ENCODE data around the gene ZDHHC18. TPM values are rescaled to one million over a fixed set of nuclear protein-coding genes. Genes with fewer than 3 reads are reported as not detected.

Gene ZDHHC18, protein sequence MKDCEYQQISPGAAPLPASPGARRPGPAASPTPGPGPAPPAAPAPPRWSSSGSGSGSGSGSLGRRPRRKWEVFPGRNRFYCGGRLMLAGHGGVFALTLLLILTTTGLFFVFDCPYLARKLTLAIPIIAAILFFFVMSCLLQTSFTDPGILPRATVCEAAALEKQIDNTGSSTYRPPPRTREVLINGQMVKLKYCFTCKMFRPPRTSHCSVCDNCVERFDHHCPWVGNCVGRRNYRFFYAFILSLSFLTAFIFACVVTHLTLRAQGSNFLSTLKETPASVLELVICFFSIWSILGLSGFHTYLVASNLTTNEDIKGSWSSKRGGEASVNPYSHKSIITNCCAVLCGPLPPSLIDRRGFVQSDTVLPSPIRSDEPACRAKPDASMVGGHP
- 17.4 and 23.5 TPM in 2 replicates for total RNA-seq (2014; rRNA removed; shearing (Covaris generic); ENCODE audit: low replicate concordance)

DNA sequence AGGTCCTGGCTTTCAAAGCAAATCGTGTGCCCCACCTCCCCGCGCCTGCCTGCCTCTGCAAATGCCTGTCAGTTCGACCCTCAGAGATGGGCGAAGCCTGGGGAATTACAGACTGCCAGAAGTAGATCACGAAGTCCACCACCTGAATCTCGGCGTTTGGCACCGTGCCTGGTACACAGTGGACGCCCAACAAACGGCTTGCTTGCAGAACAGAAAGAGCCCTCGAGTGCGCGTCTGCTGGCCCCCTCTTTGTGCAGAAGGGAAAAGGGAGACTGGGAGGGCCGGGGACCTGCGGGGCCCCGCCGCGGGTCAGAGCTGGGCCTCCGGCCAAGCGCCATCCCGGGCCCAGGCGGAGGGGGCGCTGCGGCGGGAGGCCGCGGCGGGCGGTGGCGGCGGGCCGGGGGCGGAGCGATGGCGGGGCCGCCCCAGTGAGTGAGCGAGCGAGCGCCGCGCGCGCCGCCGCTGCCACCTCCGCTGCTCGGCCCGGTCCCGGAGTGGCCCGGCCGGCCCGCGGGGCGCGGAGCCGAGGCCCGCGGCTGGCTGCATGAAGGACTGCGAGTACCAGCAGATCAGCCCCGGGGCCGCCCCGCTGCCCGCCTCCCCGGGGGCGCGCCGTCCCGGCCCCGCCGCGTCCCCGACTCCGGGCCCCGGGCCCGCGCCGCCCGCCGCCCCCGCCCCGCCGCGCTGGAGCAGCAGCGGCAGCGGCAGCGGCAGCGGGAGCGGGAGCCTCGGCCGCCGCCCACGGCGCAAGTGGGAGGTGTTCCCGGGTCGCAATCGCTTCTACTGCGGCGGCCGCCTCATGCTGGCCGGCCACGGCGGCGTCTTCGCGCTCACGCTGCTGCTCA lies at the start of gene ZDHHC18:
Gene ZDHHC18, plus strand, starts transcription at position 428 of the 845 bp plus-strand sequence. Its CDS starts 117 bp downstream, at position 545.
- in situ Hi-C loops (cut with HindIII; ENCODE audit: low pct_unique_long_range_greater_than_20kb, low sequenced_read_pairs) = no loop called here
- DNase-seq (ENCODE audit: low read depth) = peak; percentile 56

DNA sequence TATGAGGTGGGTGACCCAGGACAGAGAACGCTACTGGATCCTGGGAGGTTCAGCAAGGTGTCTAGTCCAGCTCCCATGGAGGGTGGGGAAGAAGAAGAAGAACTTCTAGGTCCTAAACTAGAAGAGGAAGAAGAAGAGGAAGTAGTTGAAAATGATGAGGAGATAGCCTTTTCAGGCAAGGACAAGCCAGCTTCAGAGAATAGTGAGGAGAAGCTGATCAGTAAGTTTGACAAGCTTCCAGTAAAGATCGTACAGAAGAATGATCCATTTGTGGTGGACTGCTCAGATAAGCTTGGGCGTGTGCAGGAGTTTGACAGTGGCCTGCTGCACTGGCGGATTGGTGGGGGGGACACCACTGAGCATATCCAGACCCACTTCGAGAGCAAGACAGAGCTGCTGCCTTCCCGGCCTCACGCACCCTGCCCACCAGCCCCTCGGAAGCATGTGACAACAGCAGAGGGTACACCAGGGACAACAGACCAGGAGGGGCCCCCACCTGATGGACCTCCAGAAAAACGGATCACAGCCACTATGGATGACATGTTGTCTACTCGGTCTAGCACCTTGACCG lies 47.3 kb upstream of the ZDHHC18 start:
- no peak for DNase-seq (ENCODE audit: low read depth)
- in situ Hi-C loops (cut with HindIII; ENCODE audit: low pct_unique_long_range_greater_than_20kb, low sequenced_read_pairs) = no loop called here

DNA sequence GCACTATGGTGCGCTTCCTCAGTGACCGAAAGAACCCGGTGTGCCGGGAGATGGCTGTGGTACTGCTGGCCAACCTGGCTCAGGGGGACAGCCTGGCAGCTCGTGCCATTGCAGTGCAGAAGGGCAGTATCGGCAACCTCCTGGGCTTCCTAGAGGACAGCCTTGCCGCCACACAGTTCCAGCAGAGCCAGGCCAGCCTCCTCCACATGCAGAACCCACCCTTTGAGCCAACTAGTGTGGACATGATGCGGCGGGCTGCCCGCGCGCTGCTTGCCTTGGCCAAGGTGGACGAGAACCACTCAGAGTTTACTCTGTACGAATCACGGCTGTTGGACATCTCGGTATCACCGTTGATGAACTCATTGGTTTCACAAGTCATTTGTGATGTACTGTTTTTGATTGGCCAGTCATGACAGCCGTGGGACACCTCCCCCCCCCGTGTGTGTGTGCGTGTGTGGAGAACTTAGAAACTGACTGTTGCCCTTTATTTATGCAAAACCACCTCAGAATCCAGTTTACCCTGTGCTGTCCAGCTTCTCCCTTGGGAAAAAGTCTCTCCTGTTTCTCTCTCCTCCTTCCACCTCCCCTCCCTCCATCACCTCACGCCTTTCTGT lies 46.0 kb upstream of the ZDHHC18 start:
- in situ Hi-C loops (cut with HindIII; ENCODE audit: low pct_unique_long_range_greater_than_20kb, low sequenced_read_pairs) = no loop called here

DNA sequence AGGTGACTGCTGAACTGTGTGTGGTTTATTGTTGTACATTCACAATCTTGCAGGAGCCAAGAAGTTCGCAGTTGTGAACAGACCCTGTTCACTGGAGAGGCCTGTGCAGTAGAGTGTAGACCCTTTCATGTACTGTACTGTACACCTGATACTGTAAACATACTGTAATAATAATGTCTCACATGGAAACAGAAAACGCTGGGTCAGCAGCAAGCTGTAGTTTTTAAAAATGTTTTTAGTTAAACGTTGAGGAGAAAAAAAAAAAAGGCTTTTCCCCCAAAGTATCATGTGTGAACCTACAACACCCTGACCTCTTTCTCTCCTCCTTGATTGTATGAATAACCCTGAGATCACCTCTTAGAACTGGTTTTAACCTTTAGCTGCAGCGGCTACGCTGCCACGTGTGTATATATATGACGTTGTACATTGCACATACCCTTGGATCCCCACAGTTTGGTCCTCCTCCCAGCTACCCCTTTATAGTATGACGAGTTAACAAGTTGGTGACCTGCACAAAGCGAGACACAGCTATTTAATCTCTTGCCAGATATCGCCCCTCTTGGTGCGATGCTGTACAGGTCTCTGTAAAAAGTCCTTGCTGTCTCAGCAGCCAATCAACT lies 45.2 kb upstream of the ZDHHC18 start:
- no peak for DNase-seq (ENCODE audit: low read depth)
- in situ Hi-C loops (cut with HindIII; ENCODE audit: low pct_unique_long_range_greater_than_20kb, low sequenced_read_pairs) = no loop called here

More for the DNA sequence above, 46.0 kb upstream of the ZDHHC18 start:
- DNase-seq (ENCODE audit: low read depth) = no peak

DNA sequence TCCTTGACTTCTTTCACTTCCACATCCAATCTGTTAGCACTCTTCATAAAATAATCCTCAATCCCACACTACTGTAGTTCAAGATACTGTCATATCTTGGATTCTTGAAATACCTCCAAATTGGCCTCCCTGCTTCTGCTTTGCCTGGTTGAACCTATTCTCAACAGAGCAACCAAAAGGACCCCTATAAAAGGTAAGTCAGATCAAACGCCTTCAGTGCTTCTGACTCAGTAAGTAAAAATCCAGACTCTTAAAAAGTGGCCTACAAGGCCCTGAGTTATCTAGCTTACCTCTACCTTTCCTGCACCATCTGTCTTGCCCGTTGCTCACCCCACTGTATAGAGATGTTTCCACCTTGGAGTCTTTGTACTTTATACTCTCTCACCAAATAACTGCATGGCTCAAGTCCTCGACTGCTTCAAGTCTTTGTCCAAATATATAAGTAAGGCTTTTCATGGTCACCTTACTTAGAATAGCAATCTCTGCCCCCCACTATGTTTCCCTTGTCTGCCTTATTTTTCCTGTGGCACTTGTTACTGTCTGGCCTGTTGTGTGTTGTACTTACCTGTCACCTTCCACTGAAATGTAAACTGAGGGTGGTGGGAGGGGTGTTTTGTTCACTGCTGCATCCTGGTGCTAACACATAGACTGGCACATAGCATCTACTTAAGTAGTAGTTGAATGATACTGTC lies 43.8 kb upstream of the ZDHHC18 start:
- no peak for DNase-seq (ENCODE audit: low read depth)

DNA sequence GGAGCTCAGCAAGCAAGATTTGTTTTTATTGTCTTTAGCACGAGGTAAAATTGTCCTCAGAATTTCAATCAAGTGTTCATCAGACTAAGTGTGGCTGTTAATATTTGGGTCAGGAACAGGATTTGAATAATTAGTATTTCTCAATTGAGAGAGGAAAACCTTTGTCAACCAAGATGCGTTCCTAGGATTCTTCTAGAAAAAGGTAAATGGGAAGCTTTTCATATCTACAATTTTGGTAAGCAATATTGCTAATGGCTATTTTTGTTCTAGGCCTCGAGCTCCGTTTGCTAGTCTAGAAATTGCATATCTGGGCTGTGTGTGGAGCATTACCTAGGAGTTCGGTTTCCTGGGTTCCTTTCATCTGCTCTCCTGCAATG lies 42.9 kb upstream of the ZDHHC18 start:
- DNase-seq (ENCODE audit: low read depth) = no peak
- in situ Hi-C loops (cut with HindIII; ENCODE audit: low pct_unique_long_range_greater_than_20kb, low sequenced_read_pairs) = no loop called here

More for the DNA sequence above, 43.8 kb upstream of the ZDHHC18 start:
- in situ Hi-C loops (cut with HindIII; ENCODE audit: low pct_unique_long_range_greater_than_20kb, low sequenced_read_pairs) = no loop called here

DNA sequence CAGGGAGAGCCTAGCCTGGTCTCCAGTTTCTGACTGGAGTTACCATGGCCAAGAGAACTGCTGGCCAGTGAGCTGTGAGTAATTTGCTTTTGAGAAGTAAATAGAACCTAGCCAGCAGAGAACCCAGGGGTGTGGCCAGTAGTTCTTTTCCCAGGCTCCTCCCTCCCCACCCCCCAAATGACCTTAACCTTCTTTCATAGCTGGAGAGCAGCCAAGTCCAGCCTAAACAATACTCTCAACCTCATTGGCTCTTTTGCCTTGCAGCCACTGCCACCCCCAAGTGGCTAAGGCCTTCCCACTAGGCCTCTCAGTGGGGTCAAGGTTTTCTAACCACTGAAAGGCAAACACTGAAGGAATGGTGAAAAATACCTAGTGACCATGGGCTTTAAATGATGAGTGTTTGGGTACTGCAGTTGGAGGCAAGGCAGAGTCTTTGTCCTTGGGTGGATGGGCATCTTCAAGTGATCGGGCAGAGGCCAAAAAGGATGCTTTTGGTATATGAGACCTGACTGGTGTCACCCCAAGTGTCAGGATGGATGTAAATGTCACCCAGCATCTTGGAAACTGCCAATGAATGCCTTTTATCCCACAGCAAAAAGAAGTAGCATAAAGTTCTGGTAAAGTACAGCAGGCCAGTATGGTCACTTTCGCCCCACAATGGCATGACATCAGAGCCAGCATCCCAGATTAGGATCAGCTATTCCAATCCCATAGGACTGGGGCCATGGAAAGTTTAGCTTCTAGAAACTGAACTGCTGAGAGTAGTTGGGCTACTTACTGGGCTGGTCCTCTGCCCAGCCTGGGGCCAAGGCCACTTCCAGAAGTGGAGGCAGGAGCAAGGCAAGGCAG lies 42.2 kb upstream of the ZDHHC18 start:
- in situ Hi-C loops (cut with HindIII; ENCODE audit: low pct_unique_long_range_greater_than_20kb, low sequenced_read_pairs) = no loop called here
- peak; percentile 91 for DNase-seq (ENCODE audit: low read depth)

DNA sequence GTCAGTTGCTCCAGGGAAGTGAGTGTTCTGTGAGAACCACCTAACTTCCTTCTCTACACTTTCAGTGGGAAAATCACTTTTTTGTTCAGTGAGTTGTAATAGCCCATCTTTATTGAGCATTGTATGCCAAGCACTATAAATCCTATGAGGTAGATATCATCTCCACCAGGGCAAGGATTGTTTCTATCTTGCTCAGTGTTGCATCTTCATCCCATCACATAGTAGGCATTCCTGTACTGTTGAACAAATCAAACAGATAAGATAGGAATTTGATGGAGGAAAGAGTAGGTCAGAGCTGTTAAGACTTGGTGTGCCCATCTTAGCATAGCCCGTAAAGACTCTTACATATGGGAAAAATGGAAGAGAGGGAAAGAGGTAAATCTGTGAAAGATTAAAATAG lies 41.6 kb upstream of the ZDHHC18 start:
- in situ Hi-C loops (cut with HindIII; ENCODE audit: low pct_unique_long_range_greater_than_20kb, low sequenced_read_pairs) = no loop called here
- DNase-seq (ENCODE audit: low read depth) = no peak

DNA sequence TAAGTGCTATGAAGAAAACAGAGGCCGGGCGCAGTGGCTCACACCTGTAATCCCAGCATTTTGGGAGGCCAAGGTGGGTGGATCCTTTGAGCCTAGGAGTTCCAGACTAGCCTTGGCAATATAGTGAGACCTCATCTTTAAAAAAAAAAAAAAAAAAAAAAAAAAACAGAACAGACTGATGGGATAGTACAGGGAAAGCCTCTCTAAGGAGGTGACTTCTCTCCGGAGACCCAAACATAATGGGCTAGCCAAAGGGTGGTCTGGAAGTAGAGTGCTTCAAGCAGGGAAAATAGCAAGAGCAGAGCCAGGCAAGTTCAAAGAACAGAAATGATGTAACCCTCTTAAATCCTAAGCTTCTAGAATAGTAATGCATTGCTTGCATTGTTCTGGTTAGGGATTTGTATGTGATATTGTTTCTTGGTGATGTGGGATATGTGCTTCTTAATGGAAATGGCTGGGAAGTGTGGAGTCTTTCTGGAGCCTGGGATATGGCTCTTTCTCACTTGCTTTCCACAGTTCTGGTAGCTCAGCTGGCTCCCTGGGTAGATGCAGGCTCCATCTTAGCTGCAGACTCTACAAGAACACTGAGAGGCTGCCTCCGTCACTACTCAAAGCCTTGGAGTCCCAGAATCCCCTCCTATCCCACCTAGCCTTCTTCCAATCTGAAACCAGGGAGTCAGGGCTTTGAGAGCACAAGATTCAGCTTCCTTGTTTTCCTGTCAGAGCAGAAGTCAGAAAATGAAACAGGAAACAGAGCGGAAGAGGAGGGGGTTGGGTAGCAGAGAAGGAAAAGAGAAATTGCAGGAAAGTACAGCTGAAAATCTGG lies 40.7 kb upstream of the ZDHHC18 start:
- in situ Hi-C loops (cut with HindIII; ENCODE audit: low pct_unique_long_range_greater_than_20kb, low sequenced_read_pairs) = no loop called here
- no peak for DNase-seq (ENCODE audit: low read depth)

DNA sequence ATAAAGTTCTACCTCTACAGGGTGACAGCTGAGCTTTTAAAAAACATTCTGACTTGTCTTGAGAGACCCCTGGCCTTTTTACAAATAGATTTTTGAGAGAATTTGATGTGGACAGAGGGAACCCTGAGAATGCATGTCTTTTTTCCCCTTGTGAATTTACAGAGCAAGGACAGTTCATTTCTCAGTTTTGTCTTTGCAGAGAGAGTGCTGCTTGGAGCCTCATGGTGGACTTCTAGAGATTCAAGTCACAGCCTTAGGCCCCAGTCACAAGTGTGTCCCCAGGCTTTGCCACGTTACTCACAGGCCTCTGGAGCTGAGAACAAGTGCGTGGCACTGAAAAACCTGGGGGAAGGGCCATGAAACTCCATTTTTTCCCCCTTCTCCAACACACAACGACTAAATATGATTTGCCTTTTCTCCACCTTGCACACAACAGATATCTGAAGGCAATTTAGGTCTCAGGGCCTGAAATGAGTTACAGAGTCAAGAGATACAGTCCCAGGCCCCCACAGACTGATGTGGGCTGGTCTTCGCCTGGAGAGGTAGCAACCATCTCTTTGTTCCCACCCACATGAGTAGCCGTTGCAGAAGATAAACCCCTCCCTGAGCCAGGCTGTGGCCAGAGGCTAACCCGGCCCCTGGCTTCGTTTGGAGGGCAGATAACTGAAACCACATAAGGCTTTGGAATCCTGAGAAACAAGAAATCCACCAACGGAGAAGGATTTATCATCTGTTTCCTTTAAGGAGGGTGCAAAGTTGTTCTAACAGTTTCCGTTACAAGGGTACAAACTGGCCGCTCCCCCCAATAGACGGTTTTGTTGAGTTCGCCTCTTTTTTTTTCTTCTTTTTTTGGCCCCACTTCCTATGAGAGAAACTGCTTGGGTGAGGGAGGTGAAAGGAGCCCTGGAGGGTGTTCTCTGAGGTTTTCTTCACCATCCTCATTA lies 39.8 kb upstream of the ZDHHC18 start:
- DNase-seq (ENCODE audit: low read depth) = peak; percentile 51
- in situ Hi-C loops (cut with HindIII; ENCODE audit: low pct_unique_long_range_greater_than_20kb, low sequenced_read_pairs) = no loop called here

DNA sequence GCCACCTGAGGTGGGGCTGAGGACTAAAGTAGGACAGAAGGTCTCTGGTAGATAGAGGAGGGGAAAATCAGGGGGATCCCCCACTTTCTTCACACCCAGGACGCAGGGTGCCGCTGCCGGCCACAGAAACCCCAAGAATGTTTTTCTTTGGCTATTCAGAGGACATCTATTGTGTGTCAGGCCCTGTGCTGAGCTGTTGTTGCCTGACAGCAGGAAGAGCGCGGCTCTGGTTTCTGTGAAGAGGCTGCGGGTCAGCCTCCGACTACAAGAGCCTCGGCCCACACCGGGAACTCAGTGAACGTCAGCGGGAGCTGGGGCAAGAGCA lies 39.1 kb upstream of the ZDHHC18 start:
- in situ Hi-C loops (cut with HindIII; ENCODE audit: low pct_unique_long_range_greater_than_20kb, low sequenced_read_pairs) = no loop called here
- DNase-seq (ENCODE audit: low read depth) = no peak

DNA sequence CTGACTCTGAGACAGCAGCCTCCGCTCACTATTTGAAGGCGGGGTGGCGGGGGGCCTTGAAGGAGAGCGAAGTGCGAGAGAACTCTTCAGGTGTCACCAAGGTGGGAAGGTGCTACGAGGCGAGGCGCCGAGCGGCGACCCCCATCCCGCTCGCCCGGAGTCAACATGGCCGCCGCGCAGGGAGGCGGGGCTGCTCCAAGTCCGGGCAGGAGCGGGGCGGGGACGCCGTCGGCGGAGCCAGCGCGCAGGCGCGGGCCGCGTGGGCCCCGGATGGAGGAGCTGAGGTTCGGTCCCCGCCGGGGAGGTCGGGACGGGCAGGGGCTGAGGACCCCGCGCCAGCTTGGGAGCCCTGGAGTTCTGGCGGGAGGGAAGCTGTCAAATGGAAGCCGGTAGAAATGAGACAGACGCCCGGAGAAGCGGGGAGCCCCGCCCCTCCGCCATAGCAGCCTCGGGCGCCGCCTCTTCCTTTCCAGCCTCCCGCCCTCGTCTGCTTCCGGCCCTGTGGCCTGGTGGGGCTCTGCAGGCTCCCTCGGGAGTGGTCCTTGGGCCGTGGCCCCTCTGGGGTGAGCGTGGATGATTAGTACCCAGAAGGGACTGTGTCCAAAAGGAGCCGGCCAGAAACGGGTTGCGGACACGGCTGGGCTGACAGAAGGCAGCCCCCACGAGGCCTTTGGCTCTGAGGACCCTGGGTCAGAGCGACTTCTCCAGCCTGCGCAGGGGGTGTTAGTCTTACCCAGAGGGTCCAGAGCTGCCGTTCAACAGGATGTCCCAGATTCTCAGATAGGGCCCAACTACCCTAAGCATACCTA lies 38.6 kb upstream of the ZDHHC18 start, which contains the start of gene PIGV:
Gene PIGV, plus strand, starts transcription at position 245 of the 809 bp plus-strand sequence. CDS start 2,866 bp downstream, outside the sequence.
- DNase-seq (ENCODE audit: low read depth) = peak; percentile 88
- in situ Hi-C loops (cut with HindIII; ENCODE audit: low pct_unique_long_range_greater_than_20kb, low sequenced_read_pairs) = no loop called here

DNA sequence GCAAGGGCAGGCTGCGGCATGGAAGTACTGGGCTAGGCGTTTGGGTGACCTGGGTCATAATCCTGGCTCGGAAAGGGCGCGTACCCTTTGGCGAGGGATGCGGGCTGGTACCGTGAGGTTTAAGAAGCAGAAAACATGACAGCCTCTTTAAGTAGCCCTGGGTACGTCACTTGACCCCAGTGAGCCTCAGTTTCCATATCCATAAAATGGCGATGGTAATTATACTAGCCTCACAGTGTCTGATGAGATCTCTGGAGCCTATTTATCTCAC lies 38.0 kb upstream of the ZDHHC18 start:
- in situ Hi-C loops (cut with HindIII; ENCODE audit: low pct_unique_long_range_greater_than_20kb, low sequenced_read_pairs) = no loop called here
- DNase-seq (ENCODE audit: low read depth) = no peak

DNA sequence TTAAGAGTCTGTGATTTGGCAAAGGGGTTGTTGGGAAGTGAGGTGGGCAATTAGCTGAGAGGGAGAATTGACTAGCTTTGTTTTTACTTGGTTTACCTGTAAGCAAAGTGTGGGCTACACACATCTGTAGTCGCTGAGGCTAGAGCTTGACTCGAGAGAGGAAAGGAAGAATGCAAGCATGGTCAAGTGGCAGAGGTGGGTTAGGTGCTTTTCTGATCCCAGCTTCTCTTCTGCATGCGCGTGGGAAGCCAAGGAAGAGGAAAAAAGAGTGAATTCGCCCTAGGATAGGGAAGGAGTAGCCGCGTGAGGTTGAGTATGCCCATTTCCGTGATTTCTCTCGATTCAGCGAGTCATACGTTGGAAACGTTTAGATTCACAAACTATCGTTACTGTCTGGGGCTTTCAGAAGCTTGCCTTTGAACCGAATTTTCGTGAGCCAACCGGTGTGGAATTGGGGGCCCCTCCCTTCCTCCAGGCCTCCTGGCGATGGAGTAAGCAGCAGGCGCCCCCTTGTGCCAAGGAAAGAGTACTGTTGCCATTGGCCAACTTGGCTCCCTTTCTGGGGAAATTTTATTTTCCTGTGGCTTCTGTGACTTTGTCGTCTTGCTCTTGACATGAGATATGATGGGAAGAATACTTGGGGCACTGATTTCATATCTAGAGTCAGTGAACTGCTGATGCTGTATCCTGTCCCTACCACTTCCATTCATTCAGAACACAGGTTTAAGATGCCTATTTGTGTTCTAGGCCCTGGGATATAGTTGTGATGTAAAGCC lies 37.5 kb upstream of the ZDHHC18 start:
- in situ Hi-C loops (cut with HindIII; ENCODE audit: low pct_unique_long_range_greater_than_20kb, low sequenced_read_pairs) = no loop called here
- peak; percentile 76 for DNase-seq (ENCODE audit: low read depth)

Data from Caki2 (cell line).